ENCODE data around the gene IFT122. TPM values are rescaled to one million over a fixed set of nuclear protein-coding genes. Genes with fewer than 3 reads are reported as not detected.

IFT122 gene
- total and polyA plus RNA-seq, 2 of the 4 experiments (the other 2 are of a cell fraction), result 16.8 to 28.0 TPM

DNA sequence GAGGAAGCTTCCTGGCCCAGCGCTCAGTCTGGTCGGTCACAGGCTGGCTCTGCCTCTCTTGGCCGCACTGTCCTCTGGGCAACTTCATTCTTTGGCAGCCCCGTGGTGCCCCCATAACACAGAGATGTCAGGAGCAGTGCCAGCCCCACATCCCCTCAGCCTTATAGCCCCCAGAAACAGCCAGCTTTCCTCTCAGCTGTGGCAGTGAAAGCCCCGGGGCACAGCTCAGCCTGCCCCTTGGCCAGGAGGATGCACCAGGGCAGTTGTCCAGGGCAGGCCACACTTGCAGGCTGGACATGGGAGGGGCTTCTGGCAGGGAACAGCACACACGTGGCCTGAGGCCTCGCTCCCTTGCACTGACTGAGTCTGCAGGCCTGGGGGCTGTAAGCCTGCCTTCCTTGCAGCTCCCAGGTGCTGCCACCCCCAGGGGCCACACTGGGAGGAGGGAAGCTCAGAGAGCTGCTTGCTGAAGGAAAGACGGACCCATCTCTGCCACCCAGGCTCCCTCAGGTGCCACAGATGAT is 78.1 kb downstream of the IFT122 start:
- H2AK9ac ChIP-seq (replicated peaks; ENCODE audit: low read depth, low read length, poor library complexity), result no peak overlapping the region
- no peak overlapping the region for H2AFZ ChIP-seq (replicated peaks; ENCODE audit: low read length, poor library complexity)
- H3K4me1 ChIP-seq (ENCODE audit: control insufficient read depth, insufficient read depth, low read length), result no peaks in the 10 kb centered on the region
- 92% methylated on average over 4 of the region's 8 CpGs; no CpG with 5 or more reads in 1 of the 2 experiments for WGBS, 2 experiments (ENCODE audit: extremely low coverage in 2 of 2, insufficient read length in 1 of 2)
- H3K79me1 ChIP-seq (ENCODE audit: low read depth in 1 of 2, low read length in 2 of 2), result no peaks in the 10 kb centered on the region
- BruUV-seq (replicated peaks), result no TSS peak
- H3K27ac ChIP-seq (ENCODE audit: insufficient read depth, low read length), result no peak overlapping the region
- H3K4ac ChIP-seq (ENCODE audit: low read depth, low read length), result no peak overlapping the region
- H3K9ac ChIP-seq (ENCODE audit: low read depth, low read length), result no peak overlapping the region
- H3K4me3 ChIP-seq (ENCODE audit: insufficient read depth, low read depth, low read length), result no peak overlapping the region
- no peak overlapping the region for H2BK120ac ChIP-seq (ENCODE audit: low read depth, low read length)
- dilution Hi-C loops (cut with HindIII; ENCODE audit: low sequenced_read_pairs, unreplicated experiment) (no loop called here), in situ Hi-C loops (cut with MboI; ENCODE audit: low sequenced_read_pairs) (no loop called here), intact Hi-C loops (cut with micrococcal nuclease) (no loop called here)
- no peak overlapping the region for H2BK5ac ChIP-seq (ENCODE audit: low read depth, low read length, poor library complexity, severe bottlenecking)
- H3K23ac ChIP-seq (ENCODE audit: low read depth, low read length), result no peak overlapping the region
- no peak overlapping the region for H4K8ac ChIP-seq (ENCODE audit: low read depth in 2 of 2, low read length in 2 of 2)
- TF ChIP-seq RCOR1 (IDR thresholded peaks at IDR 0.05; ENCODE audit: insufficient replicate concordance, low read length), result no peak
- TF ChIP-seq RAD21 (IDR thresholded peaks at IDR 0.05; ENCODE audit: low read length), result no peak
- no peak for TF ChIP-seq MAFK (IDR thresholded peaks at IDR 0.05; ENCODE audit: low read depth, low read length)
- no peak for TF ChIP-seq CEBPB (IDR thresholded peaks at IDR 0.05; ENCODE audit: low read depth, low read length)
- TF ChIP-seq MXI1 (IDR thresholded peaks at IDR 0.05; ENCODE audit: borderline replicate concordance, low read depth, low read length), result no peak
- no peak for TF ChIP-seq SMC3 (IDR thresholded peaks at IDR 0.05; ENCODE audit: low read depth, low read length)
- TF ChIP-seq, protein P1, sequence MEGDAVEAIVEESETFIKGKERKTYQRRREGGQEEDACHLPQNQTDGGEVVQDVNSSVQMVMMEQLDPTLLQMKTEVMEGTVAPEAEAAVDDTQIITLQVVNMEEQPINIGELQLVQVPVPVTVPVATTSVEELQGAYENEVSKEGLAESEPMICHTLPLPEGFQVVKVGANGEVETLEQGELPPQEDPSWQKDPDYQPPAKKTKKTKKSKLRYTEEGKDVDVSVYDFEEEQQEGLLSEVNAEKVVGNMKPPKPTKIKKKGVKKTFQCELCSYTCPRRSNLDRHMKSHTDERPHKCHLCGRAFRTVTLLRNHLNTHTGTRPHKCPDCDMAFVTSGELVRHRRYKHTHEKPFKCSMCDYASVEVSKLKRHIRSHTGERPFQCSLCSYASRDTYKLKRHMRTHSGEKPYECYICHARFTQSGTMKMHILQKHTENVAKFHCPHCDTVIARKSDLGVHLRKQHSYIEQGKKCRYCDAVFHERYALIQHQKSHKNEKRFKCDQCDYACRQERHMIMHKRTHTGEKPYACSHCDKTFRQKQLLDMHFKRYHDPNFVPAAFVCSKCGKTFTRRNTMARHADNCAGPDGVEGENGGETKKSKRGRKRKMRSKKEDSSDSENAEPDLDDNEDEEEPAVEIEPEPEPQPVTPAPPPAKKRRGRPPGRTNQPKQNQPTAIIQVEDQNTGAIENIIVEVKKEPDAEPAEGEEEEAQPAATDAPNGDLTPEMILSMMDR (conservative IDR thresholded peaks at IDR 0.05; ENCODE audit: low read depth, low read length), result no peak
- TF ChIP-seq CHD1 (IDR thresholded peaks at IDR 0.05; ENCODE audit: low read depth, low read length), result no peak
- no peak for TF ChIP-seq FOS (IDR thresholded peaks at IDR 0.05; ENCODE audit: low read depth, low read length)
- TF ChIP-seq NFE2L2 (IDR thresholded peaks at IDR 0.05; ENCODE audit: low read depth, low read length), result no peak
- TF ChIP-seq POLR2A (IDR thresholded peaks at IDR 0.05; ENCODE audit: low read depth, low read length), result no peak
- TF ChIP-seq BHLHE40 (IDR thresholded peaks at IDR 0.05; ENCODE audit: low read depth, low read length), result no peak
- TF ChIP-seq MAZ (IDR thresholded peaks at IDR 0.05; ENCODE audit: borderline replicate concordance, low read depth, low read length), result no peak
- H3K9me1 ChIP-seq (ENCODE audit: insufficient read depth, low read length), result peaks cover 3% of the 10 kb centered on the region; the same call in 1 of the 2 replicates
- DNase-seq (no peak), ATAC-seq (ENCODE audit: low read depth) (no peak)
- POLR2A ChIA-PET (ENCODE audit: unreplicated experiment), result interaction anchor here (0.5 kb wide), 1 partner anchor 78 kb away, joined by 3 read pairs; no protein-coding TSS in a partner anchor
- CTCF ChIA-PET, result no interaction called here
- H4K20me1 ChIP-seq (ENCODE audit: insufficient read depth, low read length), result no peaks in the 10 kb centered on the region
- no peak overlapping the region for H3K14ac ChIP-seq (replicated peaks; ENCODE audit: low read depth, low read length)
- H4K5ac ChIP-seq (ENCODE audit: low read depth, low read length), result no peak overlapping the region
- H4K91ac ChIP-seq (ENCODE audit: insufficient read depth, low read depth, low read length), result no peak overlapping the region
- H2BK15ac ChIP-seq (ENCODE audit: low read depth, low read length), result no peak overlapping the region
- no peak overlapping the region for H3K4me2 ChIP-seq (ENCODE audit: low read depth, low read length)
- no peak overlapping the region for H2AK5ac ChIP-seq (ENCODE audit: low read depth, low read length)
- no peaks in the 10 kb centered on the region for H3K27me3 ChIP-seq (ENCODE audit: control insufficient read depth, insufficient read depth, low read length)
- H3K18ac ChIP-seq (ENCODE audit: low read depth, low read length), result no peak overlapping the region
- H2BK20ac ChIP-seq (ENCODE audit: low read depth, low read length), result no peak overlapping the region
- H3K56ac ChIP-seq (ENCODE audit: extremely low read depth, insufficient read depth, low read length), result no peak overlapping the region
- H3K36me3 ChIP-seq (ENCODE audit: control insufficient read depth, insufficient read depth, low read length), result peaks cover 14% of the 10 kb centered on the region; the same call in 1 of the 2 replicates
- no peaks in the 10 kb centered on the region for H3K9me3 ChIP-seq (ENCODE audit: control insufficient read depth, insufficient read depth, low read length)

Data from IMR-90 (cell line).